ENCODE results near the gene NXF3. TPM values are rescaled to one million over a fixed set of nuclear protein-coding genes. Genes with fewer than 3 reads are reported as not detected.
"Not testable (repeated sequence)": the region's sequence is repeated elsewhere in the genome, so short reads cannot be mapped to it uniquely, and the experiment has no call there.

The NXF3 gene
- total RNA-seq, 1 donor from 2014 or later: 4.0 TPM

DNA sequence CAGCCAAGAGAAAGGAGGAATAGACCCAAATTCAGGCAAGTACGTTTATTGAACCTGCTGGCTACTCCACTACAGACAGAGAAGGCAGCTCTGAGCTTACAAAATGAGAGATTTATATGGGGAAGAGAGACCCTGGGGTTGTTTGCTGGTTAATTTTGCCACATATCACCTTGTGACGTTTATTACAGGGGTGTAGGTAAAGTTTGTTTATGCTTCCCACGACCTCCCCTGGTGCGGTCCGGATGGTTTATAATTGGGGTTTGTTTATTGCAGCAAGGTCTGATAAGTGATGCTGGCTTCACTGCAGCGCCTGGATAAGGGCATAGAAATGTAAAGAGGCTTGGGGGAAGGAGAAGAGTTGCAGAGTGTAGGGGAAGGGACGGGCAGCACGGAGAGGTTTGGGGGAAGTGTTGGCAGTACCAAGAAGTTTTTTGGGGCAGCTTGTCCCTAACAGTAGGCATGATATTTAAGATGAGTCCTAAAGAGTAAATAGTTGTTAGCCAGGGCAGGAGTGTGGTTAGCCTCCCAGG, 41.6 kb downstream of the NXF3 start:
- DNase-seq (ENCODE audit: low spot score): no peak

DNA sequence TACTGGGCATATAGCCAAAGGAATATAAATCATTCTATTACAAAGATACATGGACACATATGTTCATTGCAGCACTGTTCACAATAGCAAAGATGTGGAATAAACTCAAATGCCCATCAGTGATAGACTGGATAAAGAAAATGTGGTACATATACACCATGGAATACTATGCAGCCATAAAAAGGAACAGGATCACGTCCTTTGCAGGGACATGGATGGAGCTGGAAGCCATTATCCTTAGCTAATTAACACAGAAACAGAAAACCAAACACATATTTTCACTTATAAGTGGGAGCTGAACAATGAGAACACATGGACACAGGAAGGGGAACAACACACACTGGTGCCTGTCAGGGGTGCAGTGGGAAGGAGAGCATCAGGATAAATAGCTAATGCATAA, 59.6 kb downstream of the NXF3 start:
- not testable (repeated sequence) for DNase-seq (ENCODE audit: low spot score)

Other genes with a start within 250 kb of the NXF3 start
- 1.7 TPM for gene RAB40AL, start 155.9 kb downstream of the NXF3 start, total RNA-seq
- 1.1 TPM for gene BEX1, start 29.0 kb downstream of the NXF3 start, total RNA-seq
- 17.0 TPM for gene BEX4, start 122.0 kb upstream of the NXF3 start, total RNA-seq
- gene TCEAL8, start 162.0 kb upstream of the NXF3 start, total RNA-seq: 33.3 TPM
- gene TCEAL5, start 183.6 kb upstream of the NXF3 start, total RNA-seq: not detected
- not detected for gene BEX2, start 217.8 kb upstream of the NXF3 start, total RNA-seq
- gene TCEAL7, start 237.1 kb upstream of the NXF3 start, total RNA-seq: 2.4 TPM